NCI-H2196 treated with DMSO at 0.1 percent for 48 hours (cell line): ENCODE results near the gene SAMD4A.
"Not testable (repeated sequence)": the region's sequence is repeated elsewhere in the genome, so short reads cannot be mapped to it uniquely, and the experiment has no call there.

ENCODE experiments used
- DNase-seq: peaks from one replicate; lab custom pipeline; 2025; ENCODE audit not compliant: unreplicated experiment; lab: John Stamatoyannopoulos, UW

The SAMD4A gene

GRCh38 chr14:54594537-54594936, 27.6 kb downstream of the SAMD4A start:
- DNase-seq: no peak

DNA sequence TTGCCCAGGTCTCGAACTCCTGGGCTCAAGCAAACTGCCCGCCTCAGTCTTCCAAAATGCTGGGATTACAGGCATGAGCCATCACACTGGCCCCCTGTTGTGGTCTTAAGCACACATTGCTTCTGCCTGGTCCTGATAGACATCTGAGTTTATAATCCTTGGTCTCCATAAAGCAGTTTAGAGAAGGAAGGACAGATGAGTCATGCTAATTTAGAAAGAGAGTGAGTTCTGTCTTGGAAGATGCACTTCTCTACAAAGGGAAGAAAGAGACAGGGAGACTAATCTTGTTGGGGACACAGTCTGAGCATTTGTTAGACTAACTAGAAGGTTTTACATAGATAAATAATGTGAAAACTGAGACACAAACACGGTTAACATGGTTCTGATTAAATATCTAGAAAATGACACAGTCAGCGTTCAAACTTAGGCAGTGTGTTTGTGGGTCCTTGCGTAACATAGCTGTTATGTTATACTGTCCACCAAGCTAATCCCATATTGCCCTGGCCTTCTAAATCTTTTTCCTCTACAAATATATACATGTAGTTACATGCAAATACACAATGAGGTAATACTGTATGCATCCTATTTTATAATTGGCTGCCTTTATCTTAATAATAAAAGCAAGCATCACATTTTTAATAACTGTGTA, 31.0 kb downstream of the SAMD4A start:
- no peak for DNase-seq

- no peak for DNase-seq
Observed at GRCh38 chr14:54599966-54600716, 33.2 kb downstream of the SAMD4A start.

DNA sequence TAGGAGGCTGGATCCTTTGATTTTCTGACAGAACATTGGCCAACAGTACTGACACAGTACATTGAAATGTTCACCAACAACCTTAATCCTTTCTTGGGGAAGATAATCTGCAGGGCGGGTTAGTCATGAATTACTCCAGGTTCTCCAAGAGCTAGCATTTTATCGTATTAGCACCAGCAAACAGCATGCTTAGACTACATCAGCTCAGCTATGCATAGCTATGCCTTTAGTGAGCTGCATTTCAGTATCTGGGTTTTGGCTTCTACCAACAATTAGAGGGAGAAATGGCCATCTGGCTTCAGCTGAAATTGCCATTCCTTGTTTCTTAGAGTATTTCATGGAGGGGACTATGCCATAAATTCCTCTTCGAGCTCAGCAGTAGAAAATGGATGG, 33.8 kb downstream of the SAMD4A start:
- DNase-seq: no peak

DNA sequence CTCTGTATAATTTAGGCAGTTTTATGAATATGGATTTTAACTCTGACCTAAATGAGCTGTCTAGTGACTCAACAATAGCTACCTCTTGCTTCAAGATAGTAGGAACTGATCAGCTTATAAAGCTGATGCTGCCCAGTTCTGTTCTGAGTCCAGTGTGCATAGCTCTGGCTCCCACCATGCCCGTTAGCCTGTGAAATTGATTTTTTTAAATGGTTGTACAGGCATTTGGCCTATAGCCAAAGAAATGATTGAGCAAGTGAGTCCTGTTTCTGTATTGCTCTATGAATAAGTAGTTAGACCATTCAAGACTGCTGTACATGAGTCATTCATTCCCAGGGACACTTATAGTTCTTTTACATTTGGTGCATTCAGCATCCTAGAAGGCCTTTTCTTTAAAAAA, 36.4 kb downstream of the SAMD4A start:
- DNase-seq: no peak

- DNase-seq: no peak
Observed at GRCh38 chr14:54606178-54606577, 39.2 kb downstream of the SAMD4A start.

DNA sequence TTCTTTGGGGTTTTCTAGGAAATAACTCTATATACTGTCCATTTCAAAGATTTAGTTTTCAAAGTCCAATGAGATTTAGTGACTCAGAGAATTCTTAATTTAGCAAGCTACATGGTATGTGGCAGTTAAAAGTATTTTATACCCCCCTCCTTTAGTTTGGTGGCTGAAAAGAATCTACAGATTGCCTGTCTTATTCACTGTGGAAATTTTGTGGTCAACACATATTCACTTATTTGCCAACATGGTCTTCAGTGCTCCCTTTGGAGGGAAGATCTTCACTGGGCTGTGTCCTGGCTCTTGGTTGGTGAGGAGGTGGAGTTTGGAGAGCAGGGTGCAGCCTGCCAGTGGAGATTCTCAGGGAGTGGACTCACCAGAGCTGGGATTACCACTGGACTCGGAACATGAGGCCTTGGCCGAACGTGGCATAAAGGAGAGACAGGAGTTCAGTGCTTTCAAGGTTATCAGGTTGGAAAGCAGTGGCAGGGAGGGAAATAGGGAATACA, 39.8 kb downstream of the SAMD4A start:
- no peak for DNase-seq

DNA sequence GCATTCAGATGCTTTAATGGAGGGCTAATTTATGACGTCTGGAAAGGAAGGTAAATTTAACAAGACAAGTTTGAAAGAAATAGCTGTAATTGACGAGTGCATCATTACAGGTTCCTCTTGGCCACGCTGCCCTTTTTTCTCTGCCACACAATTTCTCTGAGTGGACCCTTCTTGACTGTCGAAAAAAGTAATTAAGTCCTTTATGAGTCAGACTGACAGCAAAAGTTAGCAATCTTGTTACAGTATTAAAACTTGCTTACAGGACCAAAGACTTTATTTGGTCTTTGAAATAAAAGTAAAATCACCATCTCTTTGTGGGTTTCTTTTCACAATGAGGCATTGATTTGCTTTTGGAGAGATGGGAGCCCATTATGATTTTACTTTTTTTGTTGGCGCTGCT, 42.6 kb downstream of the SAMD4A start:
- no peak for DNase-seq

- DNase-seq: no peak
Observed at GRCh38 chr14:54610051-54610977, 43.4 kb downstream of the SAMD4A start.

DNA sequence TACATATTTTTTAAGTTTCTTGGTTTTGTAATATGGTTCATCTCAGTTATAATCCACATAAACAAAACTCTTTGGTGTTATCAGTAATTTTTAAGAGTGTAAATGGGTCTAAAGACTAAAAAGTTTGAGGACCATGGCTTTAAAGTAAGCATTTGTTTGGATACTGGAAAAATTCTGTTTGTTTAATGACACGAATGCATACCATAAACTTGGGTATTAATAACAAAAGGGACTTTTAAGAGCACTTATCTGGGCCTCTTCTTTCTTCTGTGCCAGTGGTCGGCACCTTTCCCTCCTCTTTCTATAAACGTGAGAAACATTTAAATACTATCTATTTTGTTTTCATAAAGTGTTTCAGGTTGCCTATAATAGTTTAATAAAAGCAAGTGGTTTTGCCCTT, 47.4 kb downstream of the SAMD4A start:
- DNase-seq: no peak

DNA sequence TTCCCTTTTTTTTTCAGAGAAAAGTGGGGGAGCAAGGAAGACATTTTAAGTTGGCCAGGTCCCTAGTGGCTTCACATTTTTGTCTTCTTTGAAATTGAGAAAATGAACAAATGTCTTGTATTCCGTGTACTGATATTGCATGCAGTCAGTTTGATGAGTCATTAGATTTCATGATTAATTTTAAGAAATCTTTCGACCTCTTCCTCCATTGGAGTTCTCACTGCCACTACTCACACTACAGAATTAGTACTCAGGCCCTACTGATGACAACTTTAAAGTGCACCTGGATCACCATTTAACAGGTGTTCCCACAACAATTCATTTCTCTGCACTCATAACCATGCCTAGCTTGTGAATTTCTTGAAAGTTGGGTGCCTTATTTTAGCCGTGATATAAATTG, 50.5 kb downstream of the SAMD4A start:
- no peak for DNase-seq

GRCh38 chr14:54621686-54622085, 54.8 kb downstream of the SAMD4A start:
- DNase-seq: no peak

- DNase-seq: no peak
Observed at GRCh38 chr14:54622192-54622958, 55.4 kb downstream of the SAMD4A start.

GRCh38 chr14:54623279-54624004, 56.5 kb downstream of the SAMD4A start:
- no peak for DNase-seq

DNA sequence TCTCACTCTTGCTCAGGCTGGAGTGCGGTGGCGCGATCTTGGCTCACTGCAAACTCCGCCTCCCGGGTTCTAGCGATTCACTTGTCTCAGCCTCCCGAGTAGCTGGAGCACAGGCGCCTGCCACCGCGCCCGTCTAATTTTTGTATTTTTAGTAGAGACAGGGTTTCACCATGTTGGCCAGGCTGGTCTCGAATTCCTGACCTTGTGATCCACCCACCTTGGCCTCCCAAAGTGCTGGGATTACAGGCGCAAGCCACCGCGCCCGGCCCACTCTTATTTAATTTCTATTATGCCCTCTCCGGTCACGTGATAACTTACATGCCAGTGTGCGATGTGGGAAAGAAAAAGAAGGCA, 57.1 kb downstream of the SAMD4A start:
- DNase-seq: not testable (repeated sequence)

- DNase-seq: no peak
Observed at GRCh38 chr14:54625112-54625511, 58.2 kb downstream of the SAMD4A start.

DNA sequence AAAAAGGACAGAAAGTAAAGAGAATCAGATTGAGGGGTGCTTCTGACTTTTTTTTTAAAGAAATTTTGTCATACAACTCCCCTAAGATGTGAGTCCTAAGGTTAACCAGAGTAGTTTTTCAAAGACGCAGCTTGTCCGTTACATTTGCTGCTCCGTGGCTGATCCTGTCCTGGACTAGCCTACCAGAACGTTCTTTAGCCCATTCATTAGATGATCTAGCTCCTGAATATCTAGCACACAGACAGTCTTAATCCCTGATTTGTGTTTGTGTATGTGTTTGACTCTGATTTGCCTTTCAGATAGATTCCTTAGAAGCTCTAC, 60.3 kb downstream of the SAMD4A start:
- no peak for DNase-seq

DNA sequence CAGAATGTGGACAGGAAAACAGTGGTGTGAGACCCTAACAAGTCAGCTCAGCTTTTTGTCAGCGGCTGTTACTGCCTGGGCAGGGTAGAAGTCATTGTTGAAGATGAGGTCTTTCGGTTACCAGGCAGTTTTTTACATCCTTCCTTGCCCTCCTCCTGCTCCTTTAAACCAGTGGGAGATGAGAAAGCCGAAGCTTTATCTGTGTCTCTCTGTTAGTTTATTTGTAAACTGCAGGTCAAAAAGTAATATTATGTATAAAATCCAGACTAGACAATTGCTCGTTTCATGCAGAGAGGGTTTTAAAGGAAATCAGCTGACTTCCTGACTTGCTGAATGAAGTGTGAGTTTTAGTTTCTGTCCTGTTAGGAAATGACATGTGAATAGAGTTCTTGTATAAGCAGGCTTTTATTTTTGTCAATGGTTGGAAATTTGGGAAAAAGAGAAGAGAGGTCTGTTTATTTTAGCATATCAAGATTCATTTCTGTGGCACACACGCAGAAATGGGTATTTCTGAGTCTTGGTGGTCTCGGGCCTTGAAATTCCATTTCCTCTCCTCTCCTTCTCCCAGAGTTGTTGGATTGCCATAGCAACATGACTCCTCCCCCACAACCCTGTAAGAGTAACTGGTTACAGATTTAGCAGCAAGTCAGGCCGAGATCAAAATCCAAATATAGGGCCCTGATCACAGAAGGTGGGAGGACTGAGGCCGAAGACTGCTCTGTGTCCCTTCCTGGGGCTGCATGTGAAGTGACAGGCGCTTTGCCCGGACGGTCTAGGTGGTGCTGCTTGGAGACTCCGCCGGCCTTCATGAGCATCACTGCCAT, 60.8 kb downstream of the SAMD4A start:
- no peak for DNase-seq

- DNase-seq: no peak
Observed at GRCh38 chr14:54629183-54629582, 62.3 kb downstream of the SAMD4A start.
